ENCODE measurements around the gene ARHGEF2. TPM values are rescaled to one million over a fixed set of nuclear protein-coding genes. Genes with fewer than 3 reads are reported as not detected.

Gene ARHGEF2
- total and polyA plus RNA-seq, 2 of the 13 experiments (the other 11 are each of a cell fraction or from before 2014, with no cell fraction given): 16.1 to 32.1 TPM

GRCh38 chr1:155967341-155968050 is 10.9 kb downstream of the ARHGEF2 start (continued):
- TF ChIP-seq ZBTB26 (CRISPR knock-in tag; IDR thresholded peaks at IDR 0.05; ENCODE audit: borderline replicate concordance): no peak; the same call in 1 of the 2 replicates
- no peak for TF ChIP-seq RELA (CRISPR knock-in tag; IDR thresholded peaks at IDR 0.05)
- no peak for TF ChIP-seq ZNF776 (CRISPR knock-in tag; IDR thresholded peaks at IDR 0.05)
- TF ChIP-seq MEIS2 (CRISPR knock-in tag; IDR thresholded peaks at IDR 0.05): peak; percentile 85; the same call in 1 of the 2 replicates
- TF ChIP-seq NR2F1 (CRISPR knock-in tag; IDR thresholded peaks at IDR 0.05): peak in 1 of 2 experiments; percentile 52; a peak in 1 of 4 replicates
- no peak for TF ChIP-seq ZNF660 (CRISPR knock-in tag; IDR thresholded peaks at IDR 0.05; ENCODE audit: borderline replicate concordance, low read depth)
- no peak for TF ChIP-seq ZNF513 (CRISPR knock-in tag; conservative IDR thresholded peaks at IDR 0.05)
- TF ChIP-seq PLRG1 (conservative IDR thresholded peaks at IDR 0.05): no peak
- TF ChIP-seq ZNF879 (CRISPR knock-in tag; IDR thresholded peaks at IDR 0.05): no peak
- no peak for TF ChIP-seq ZNF704 (CRISPR knock-in tag; IDR thresholded peaks at IDR 0.05; ENCODE audit: borderline replicate concordance)
- no peak for TF ChIP-seq ZNF367 (CRISPR knock-in tag; IDR thresholded peaks at IDR 0.05; ENCODE audit: borderline replicate concordance)
- peak; percentile 58; the same call in 1 of the 2 replicates for TF ChIP-seq ZNF430 (CRISPR knock-in tag; IDR thresholded peaks at IDR 0.05)
- TF ChIP-seq EED (CRISPR knock-in tag; IDR thresholded peaks at IDR 0.05): no peak
- no peak for TF ChIP-seq ADNP (CRISPR knock-in tag; IDR thresholded peaks at IDR 0.05)
- TF ChIP-seq ZNF512B (CRISPR knock-in tag; IDR thresholded peaks at IDR 0.05; ENCODE audit: borderline replicate concordance): no peak
- no peak for TF ChIP-seq XBP1 (CRISPR knock-in tag; IDR thresholded peaks at IDR 0.05)
- peak; percentile 93; the same call in 1 of the 2 replicates for TF ChIP-seq ZNF547 (CRISPR knock-in tag; IDR thresholded peaks at IDR 0.05)
- TF ChIP-seq CBFB (CRISPR knock-in tag; IDR thresholded peaks at IDR 0.05): no peak
- no peak for TF ChIP-seq PRDM4 (CRISPR knock-in tag; IDR thresholded peaks at IDR 0.05; ENCODE audit: borderline replicate concordance)
- TF ChIP-seq CCAR2 (optimal IDR thresholded peaks at IDR 0.05; ENCODE audit: low read depth, low read length): no peak

All from HepG2 (cell line).